Measurements from ENCODE around the gene ADRA2C.
A peak's percentile ranks its signal among the peaks of the same experiment; 100 is the strongest.

The ADRA2C gene

DNA sequence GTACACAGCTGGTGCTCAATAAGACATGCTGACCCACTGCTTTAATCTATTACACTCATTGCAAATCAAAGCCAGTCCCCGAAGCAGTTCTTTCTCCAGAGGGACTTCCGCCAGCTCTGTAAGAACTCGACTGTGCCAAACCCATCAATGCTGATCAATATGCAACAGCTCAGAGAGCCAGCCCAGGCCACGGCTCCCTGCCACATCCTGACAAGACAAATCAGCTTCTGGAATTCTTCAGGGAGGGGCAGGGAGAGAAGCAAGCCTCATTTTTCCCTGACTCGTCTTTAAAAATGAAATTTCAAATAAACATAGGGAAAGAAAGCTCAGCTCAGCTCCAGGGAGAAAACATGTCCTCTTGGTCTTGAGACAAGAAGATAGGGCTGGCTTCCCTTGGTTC, 5.3 kb upstream of the ADRA2C start:
- no peak for DNase-seq

- no peak for DNase-seq
Measured at GRCh38 chr4:3762264-3762663, 3.9 kb upstream of the ADRA2C start.

- peak in 1 of 14 donors; percentile 6 for DNase-seq
Measured at GRCh38 chr4:3762753-3763549, 3.2 kb upstream of the ADRA2C start.

DNA sequence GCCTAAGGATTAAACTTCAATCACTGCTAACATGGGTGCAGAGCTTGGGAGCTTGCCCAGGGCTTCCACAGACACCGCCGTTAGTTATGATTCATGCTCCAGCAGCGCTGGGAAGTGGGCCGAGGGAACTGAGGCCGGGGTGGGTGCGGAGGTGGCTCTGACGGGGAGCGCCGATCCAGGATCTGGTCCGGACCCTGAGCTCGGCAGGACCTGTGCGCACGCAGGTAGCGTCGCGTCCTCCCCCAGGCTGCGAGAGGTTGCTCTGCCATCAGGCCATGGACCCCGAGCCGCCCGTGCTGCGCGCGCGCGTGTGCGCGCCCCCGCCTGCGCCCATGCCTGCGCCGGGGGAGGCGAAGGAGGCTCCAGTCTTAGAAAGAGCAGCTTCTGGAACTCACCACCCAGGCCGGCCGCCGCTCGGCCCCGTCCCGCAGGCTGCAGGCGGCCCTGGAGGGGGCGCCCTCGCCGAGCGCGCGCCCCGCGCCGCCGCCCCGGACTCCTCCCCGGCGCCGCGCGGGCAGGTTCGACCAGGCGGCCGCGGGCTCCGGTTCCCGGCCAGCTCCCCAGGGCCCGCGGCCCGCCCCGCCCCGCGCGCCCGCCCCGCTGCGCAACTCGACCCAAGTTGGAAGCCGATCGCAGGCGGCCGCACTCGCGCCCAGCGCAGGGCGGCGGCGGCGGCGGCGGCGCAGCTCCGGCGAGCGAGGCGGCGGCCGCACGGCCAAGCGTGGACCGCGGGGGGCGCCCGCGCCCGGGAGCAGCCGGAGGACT, 732 bp upstream of the ADRA2C start:
- peak in 1 of 14 donors; percentile 43 for DNase-seq

DNA sequence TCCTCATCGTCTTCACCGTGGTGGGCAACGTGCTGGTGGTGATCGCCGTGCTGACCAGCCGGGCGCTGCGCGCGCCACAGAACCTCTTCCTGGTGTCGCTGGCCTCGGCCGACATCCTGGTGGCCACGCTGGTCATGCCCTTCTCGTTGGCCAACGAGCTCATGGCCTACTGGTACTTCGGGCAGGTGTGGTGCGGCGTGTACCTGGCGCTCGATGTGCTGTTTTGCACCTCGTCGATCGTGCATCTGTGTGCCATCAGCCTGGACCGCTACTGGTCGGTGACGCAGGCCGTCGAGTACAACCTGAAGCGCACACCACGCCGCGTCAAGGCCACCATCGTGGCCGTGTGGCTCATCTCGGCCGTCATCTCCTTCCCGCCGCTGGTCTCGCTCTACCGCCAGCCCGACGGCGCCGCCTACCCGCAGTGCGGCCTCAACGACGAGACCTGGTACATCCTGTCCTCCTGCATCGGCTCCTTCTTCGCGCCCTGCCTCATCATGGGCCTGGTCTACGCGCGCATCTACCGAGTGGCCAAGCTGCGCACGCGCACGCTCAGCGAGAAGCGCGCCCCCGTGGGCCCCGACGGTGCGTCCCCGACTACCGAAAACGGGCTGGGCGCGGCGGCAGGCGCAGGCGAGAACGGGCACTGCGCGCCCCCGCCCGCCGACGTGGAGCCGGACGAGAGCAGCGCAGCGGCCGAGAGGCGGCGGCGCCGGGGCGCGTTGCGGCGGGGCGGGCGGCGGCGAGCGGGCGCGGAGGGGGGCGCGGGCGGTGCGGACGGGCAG, 792 bp downstream of the ADRA2C start:
- DNase-seq: no peak

GRCh38 chr4:3767570-3768288, 1.5 kb downstream of the ADRA2C start:
- DNase-seq: no peak

DNA sequence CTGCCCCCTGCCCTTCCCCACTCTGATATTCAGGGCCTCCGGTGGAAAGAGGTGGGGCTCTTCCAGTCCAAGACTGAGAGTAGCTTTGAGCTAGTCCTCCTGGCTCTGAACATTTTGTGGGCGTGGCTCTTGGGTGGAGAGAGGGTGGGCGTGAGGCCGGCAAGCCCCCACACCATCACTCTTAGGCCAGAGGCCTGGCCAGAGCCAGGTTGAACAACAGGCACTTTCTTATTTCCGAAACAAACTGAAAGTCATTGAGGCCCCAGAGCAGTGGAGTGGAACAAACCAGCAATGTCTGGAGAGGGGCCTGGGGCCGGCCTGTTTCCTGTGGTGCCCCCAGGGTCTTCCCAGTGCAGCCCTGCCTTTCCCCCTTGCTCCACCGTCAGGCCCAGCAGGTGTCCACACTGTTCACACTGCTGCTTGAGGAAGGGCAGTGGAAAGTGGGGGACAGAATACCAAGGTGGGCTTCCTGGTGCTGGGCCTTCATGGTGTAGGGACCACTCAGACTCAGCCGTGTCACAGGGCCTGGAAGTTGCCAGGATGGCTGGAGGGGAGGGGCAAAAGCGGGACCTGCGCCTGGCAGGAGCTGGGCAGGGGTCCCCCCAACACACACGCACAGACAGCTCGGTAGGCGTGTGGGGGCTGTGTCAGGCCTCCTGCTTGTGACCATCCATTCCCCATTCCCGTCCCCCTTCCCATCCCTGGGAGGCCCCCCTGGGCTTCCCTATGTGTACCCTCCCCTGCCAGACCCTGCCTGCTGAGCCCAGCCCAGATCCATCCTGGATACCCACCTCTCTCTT, 2.9 kb downstream of the ADRA2C start:
- DNase-seq: no peak

- DNase-seq: no peak
Measured at GRCh38 chr4:3769642-3770184, 3.5 kb downstream of the ADRA2C start.

DNA sequence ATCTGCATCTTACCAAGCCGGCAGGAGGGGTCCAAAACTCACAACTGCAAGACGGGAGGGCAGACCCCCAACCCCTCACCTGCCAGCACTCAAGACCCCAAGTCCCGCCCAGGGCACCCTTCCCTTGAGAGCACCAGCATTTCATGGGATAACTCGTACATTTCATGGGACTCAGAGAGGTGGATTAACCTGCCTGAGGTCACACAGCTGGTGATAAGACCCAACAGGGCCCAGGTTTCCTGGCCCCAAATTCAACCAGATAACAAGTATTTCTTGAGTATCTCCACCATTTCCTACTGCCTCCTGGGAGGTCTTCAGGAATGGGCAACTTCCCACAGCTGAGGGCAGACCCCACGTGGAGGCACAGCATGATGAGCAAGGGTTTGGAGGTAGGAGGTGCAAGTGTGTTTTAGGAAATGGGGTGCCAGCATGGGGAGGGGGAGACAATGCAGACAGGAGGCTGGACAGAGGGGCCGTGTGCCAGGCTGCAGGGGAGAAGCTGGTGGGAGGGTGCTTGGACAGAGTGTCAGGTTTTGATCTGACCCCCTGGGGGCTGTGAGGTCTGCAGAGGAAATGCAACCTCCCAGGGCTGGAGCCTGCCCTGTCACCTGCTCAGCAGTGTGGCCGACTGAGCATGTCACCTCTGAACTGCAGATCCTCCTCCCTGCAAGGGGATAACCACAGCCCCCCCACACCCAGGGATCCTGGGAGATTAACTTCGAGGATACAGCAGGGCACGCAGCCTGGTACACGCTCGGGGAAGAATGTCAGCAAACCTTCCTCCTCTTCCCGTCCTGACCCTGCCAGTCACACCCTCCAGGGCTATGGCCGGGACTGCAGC, 4.4 kb downstream of the ADRA2C start:
- DNase-seq: no peak

- no peak for DNase-seq
Measured at GRCh38 chr4:3771164-3771809, 5.1 kb downstream of the ADRA2C start.

- DNase-seq: no peak
Measured at GRCh38 chr4:3771939-3772495, 5.8 kb downstream of the ADRA2C start.

- no peak for DNase-seq
Measured at GRCh38 chr4:3772632-3773031, 6.4 kb downstream of the ADRA2C start.

DNA sequence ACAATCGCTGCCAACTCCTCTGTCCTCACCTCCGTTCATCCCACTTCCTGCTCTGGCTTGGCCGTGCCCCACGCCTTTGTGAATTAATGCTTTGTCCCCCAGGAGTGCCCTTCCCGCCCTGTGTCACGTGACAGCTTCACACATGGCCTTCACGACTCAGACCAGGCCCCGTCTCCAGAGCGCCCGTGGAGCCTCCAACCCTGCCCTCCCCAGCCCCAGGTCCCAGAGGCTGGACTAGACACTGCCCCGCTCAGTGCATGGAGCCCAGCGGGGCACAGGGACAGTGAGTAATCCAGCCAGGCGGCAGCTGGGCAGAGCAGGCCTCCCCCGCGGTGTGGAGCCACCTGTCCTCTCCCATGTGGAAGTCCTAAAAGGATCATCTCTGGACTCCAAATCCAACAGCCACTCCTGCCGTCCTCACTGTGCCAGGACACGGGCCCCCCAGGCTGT, 7.4 kb downstream of the ADRA2C start:
- DNase-seq: peak in 2 of 14 donors; percentile 17 to 60

- no peak for DNase-seq
Measured at GRCh38 chr4:3774253-3774883, 8.2 kb downstream of the ADRA2C start.

DNA sequence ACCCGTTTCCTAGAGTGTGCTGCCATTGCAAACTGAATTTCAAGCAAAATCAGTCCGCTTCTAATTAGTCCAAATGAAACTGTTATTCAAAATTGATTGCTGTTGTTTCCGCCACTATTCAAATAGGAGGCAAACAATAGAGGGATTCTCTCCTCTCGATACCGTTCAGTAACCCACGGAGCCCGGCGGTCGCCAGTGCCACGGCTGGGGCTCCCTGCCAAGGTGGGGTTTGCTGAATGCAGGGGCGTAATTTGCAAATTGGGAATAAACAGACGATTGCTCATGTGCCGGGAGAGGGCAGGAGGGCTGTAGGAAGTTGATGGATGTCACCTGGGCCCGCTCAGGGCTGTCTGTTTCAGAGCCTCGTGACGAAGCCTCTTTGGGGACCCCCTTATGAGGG, 8.8 kb downstream of the ADRA2C start:
- no peak for DNase-seq

DNA sequence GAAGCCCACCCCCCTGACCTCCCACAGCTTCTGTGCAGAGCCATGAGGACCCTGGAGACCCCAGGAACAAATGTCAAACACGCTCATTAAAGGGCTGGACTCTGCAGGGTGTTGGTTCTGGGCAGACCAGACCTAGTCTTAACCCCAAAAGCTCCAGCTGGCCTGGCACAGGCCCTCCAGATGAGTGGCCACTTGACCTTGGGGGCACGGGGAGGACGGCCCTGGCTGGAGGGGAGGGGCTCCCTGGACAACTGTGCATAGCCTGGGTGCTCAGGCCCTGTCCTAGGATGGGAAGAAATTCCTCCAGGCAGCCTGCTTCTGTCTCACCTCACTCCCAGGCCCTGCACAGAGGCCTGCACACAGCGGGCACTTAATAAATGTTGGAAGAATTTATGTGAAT, 9.4 kb downstream of the ADRA2C start:
- no peak for DNase-seq

GRCh38 chr4:3776166-3777032, 10.2 kb downstream of the ADRA2C start:
- DNase-seq: no peak

DNA sequence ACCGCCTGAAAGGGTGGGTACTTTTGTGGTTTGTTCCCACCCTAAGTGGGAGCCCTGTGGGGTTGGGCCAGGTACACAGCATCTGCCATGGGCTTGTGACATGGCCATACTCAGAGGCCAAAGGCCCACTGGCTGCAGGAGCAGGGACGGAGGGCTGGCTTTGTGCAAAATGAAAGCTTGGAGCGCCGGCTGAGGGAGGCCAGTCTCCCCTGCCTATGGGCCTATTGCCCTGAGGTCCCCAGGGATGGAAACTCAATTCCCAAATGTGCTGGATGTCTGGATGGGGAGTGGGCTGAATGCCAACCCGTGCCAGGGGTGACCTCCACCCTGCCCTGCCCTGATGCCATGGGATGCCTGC, 10.8 kb downstream of the ADRA2C start:
- no peak for DNase-seq
